Lung (tissue), 12 donors: ENCODE measurements around the gene HPSE2. TPM values are rescaled to one million over a fixed set of nuclear protein-coding genes. Genes with fewer than 3 reads are reported as not detected.
A peak's percentile ranks its signal among the peaks of the same experiment; 100 is the strongest.

Experiments used
- ATAC-seq: fragments of 200-7000 bp; cut with Tn5 transposase; one replicate; pipeline ENCODE4 v1.9.1; 2020; ENCODE audit warnings: moderate number of reproducible peaks; ENCODE audit not compliant: insufficient read depth, low FRiP score
- DNase-seq, 3 donors: peaks; one replicate each; pipeline ENCODE4 v3.0.0-alpha.2; 2013 to 2017
- H3K27ac ChIP-seq, 2 donors: one replicate each; pipeline ENCODE4 v1.5.1; 2013; ENCODE audit warnings: mild to moderate bottlenecking in 2 of 2, moderate library complexity in 2 of 2, control low read depth in 1 of 2, inconsistent platforms in 1 of 2, low read depth in 1 of 2, low read length in 1 of 2
- H3K27me3 ChIP-seq, 3 donors: one replicate each; pipeline ENCODE4 v1.5.1; 2013; ENCODE audit warnings: low read length in 2 of 3; ENCODE audit not compliant: control insufficient read depth in 3 of 3, insufficient read depth in 3 of 3
- H3K36me3 ChIP-seq, 4 donors: one replicate each; pipeline ENCODE4 v1.5.1; 2013; ENCODE audit warnings: low read length in 4 of 4, mild to moderate bottlenecking in 1 of 4, moderate library complexity in 1 of 4; ENCODE audit not compliant: control insufficient read depth in 4 of 4, insufficient read depth in 4 of 4
- H3K4me1 ChIP-seq, 5 donors: one replicate each; pipeline ENCODE4 v1.5.1; 2013; ENCODE audit warnings: low read length in 5 of 5, mild to moderate bottlenecking in 2 of 5, moderate library complexity in 1 of 5; ENCODE audit not compliant: control insufficient read depth in 5 of 5, insufficient read depth in 5 of 5
- H3K4me3 ChIP-seq: one replicate; pipeline ENCODE4 v1.5.1; 2013; ENCODE audit warnings: mild to moderate bottlenecking, control low read depth, moderate library complexity
- H3K9ac ChIP-seq, 2 donors: one replicate each; pipeline ENCODE4 v1.5.1; 2013; ENCODE audit warnings: low read length in 2 of 2, control low read depth in 1 of 2; ENCODE audit not compliant: insufficient read depth in 1 of 2
- H3K9me3 ChIP-seq, 4 donors: one replicate each; pipeline ENCODE4 v1.5.1; 2013; ENCODE audit warnings: low read length in 3 of 4, mild to moderate bottlenecking in 1 of 4, moderate library complexity in 1 of 4; ENCODE audit not compliant: control insufficient read depth in 4 of 4, insufficient read depth in 3 of 4
- WGBS, 2 donors: extraction: QIAGEN DNeasy Blood & Tissue Kit; methylation state at CpG; one replicate each; pipeline ENCODE4 v1.1.7; 2013; 5-methylcytosine and 5-hydroxymethylcytosine counted together
- polyA plus RNA-seq, 2 donors: library from polyadenylated mRNA; stranded (reverse); fragments of 200-250 nt; gene quantifications; one replicate each; pipeline ENCODE4 v1.2.1, GENCODE V29; 2013
- total RNA-seq, 2 donors: library from RNA; depleted of rRNA in 1 of 2; stranded (reverse); fragments of >200 nt in 1 of 2; gene quantifications; one replicate each; pipeline ENCODE4 v1.2.1, GENCODE V29; 2014 to 2021
- TF ChIP-seq, protein P1 (sequence below): IDR thresholded peaks from 2 replicates; pipeline ENCODE4 v1.5.1; 2012; ENCODE audit warnings: mild to moderate bottlenecking; ENCODE audit errors: control extremely low read depth, extremely low read depth
- donor health status: control.
- donor health status: control.
- donor health status: Bipolar disorder and iron deficiency.
- donor health status: healthy.
- donor health status: DM: yes; HTN: yes; CAD: no.

The HPSE2 gene
- total and polyA plus RNA-seq, 4 donors = 0.32 to 47.3 (median 1.9) TPM

GRCh38 chr10:99233689-99234037 lies 2.0 kb downstream of the HPSE2 start:
- H3K9ac ChIP-seq = peak overlapping the region; percentile 37 to 77
- H3K4me1 ChIP-seq = peaks cover 0 to 38% (median 9%) of the 10 kb centered on the region in 5 donors
- no peaks in the 10 kb centered on the region for H3K36me3 ChIP-seq
- TF ChIP-seq, protein P1, sequence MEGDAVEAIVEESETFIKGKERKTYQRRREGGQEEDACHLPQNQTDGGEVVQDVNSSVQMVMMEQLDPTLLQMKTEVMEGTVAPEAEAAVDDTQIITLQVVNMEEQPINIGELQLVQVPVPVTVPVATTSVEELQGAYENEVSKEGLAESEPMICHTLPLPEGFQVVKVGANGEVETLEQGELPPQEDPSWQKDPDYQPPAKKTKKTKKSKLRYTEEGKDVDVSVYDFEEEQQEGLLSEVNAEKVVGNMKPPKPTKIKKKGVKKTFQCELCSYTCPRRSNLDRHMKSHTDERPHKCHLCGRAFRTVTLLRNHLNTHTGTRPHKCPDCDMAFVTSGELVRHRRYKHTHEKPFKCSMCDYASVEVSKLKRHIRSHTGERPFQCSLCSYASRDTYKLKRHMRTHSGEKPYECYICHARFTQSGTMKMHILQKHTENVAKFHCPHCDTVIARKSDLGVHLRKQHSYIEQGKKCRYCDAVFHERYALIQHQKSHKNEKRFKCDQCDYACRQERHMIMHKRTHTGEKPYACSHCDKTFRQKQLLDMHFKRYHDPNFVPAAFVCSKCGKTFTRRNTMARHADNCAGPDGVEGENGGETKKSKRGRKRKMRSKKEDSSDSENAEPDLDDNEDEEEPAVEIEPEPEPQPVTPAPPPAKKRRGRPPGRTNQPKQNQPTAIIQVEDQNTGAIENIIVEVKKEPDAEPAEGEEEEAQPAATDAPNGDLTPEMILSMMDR = no peak
- DNase-seq (peak in 2 of 3 donors; percentile 48 to 55), ATAC-seq (peak; percentile 7)
- H3K4me3 ChIP-seq = no peak overlapping the region
- 6 to 8% methylated on average over 18 of the region's 18 CpGs for WGBS, 2 donors
- no peaks in the 10 kb centered on the region for H3K9me3 ChIP-seq
- H3K27me3 ChIP-seq = peaks cover 18 to 50% (median 39%) of the 10 kb centered on the region in 3 donors
- no peak overlapping the region for H3K27ac ChIP-seq

DNA sequence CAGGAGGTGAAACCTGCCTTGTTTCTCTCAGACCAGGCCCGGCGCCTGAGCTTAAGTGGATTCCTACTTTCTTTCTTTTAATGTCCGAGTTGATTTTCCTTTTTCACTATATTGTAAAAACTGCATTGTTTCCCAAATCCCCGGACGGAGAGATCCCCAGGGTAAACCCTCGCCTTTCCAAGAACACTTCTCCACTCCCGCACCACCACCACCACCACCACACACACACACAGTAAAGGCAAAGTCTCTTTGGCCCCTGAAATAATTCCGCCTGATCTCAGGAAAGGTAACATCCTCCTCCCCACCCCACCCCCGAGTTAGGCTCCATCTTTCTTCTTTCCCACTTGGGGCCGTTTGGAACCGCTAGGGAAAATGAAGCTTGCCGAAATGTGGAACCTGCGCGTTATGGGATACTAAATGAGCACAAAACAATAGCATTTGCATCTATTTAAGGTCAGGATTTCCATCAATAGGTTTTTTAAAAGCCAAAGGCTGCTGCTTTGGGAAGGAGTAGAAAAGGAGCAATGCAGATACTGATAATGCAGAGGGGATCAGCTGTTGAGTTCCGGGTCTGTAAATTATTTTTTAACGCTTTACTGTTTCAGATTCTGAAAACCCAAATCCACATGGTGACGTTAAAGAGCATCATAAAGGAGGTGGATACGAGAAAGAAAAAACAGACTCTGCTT lies 2.5 kb downstream of the HPSE2 start:
- 13 to 16% methylated on average over 18 of the region's 18 CpGs for WGBS, 2 donors
- Histone ChIP-seq H3K9ac (peak overlapping the region; percentile 37 to 77), H3K27me3 (peaks cover 18 to 50% (median 39%) of the 10 kb centered on the region in 3 donors), H3K36me3 (no peaks in the 10 kb centered on the region), H3K4me1 (peaks cover 0 to 38% (median 9%) of the 10 kb centered on the region in 5 donors), H3K27ac (no peak overlapping the region), H3K4me3 (no peak overlapping the region), H3K9me3 (no peaks in the 10 kb centered on the region)
- DNase-seq (peak in 1 of 3 donors; percentile 55), ATAC-seq (no peak)
- TF ChIP-seq, protein P1 = no peak

- Histone ChIP-seq H3K27ac (no peak overlapping the region), H3K4me1 (peaks cover 0 to 38% (median 9%) of the 10 kb centered on the region in 5 donors), H3K9ac (peak overlapping the region in 1 of 2 donors; percentile 77), H3K4me3 (no peak overlapping the region), H3K36me3 (no peaks in the 10 kb centered on the region), H3K27me3 (peaks cover 18 to 46% (median 39%) of the 10 kb centered on the region in 3 donors), H3K9me3 (no peaks in the 10 kb centered on the region)
- 1 to 4% methylated on average over 47 to 49 of the region's 49 CpGs for WGBS, 2 donors
- ATAC-seq (no peak), DNase-seq (peak; percentile 50 to 68 (median 66))
- TF ChIP-seq, protein P1 = no peak
Measured at GRCh38 chr10:99232360-99232999, 3.2 kb downstream of the HPSE2 start.
